Head of caudate nucleus (tissue), 42 donors: ENCODE results near the gene ANKRD27.
"Not testable (repeated sequence)": the region's sequence is repeated elsewhere in the genome, so short reads cannot be mapped to it uniquely, and the experiment has no call there.

Source experiments
- DNase-seq, 42 donors: peaks; one replicate each; pipeline versions ENCODE4 v3.0.0 to v3.0.0-alpha.2; 2020 to 2021; ENCODE audit warnings: mixed read lengths in 7 of 42
- intact Hi-C: fragments of 100-400 bp; cut with DNase I; formaldehyde crosslinking; loops from one replicate; pipeline ENCODE4 v1.15.0; 2022

Gene ANKRD27

DNA sequence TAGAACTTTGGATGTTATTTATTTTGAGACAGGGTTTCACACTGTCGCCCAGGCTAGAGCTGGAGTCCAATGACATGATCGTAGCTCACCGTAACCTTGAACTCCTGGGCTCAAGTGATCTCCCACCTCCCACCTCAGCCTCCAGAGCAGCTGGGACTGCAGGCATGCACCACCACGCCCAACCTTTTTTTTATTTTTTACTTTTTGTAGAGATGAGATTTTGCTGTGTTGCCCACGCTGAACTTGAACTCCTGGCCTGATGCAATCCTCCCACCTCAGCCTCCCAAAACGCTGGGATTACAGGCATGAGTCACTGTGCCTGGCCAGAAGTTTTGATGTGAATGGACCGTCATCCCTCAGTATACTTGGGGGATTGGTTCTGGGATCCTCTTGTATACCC, 13.7 kb downstream of the ANKRD27 start:
- peak in 27 of 42 donors; percentile 3 to 74 (median 37) for DNase-seq
- intact Hi-C loops = no loop called here

- DNase-seq = no peak
- intact Hi-C loops = no loop called here
These were observed 16.5 kb downstream of the ANKRD27 start for GRCh38 chr19:32658527-32658926.

GRCh38 chr19:32658075-32658474, 16.9 kb downstream of the ANKRD27 start:
- intact Hi-C loops = no loop called here
- no peak for DNase-seq

DNA sequence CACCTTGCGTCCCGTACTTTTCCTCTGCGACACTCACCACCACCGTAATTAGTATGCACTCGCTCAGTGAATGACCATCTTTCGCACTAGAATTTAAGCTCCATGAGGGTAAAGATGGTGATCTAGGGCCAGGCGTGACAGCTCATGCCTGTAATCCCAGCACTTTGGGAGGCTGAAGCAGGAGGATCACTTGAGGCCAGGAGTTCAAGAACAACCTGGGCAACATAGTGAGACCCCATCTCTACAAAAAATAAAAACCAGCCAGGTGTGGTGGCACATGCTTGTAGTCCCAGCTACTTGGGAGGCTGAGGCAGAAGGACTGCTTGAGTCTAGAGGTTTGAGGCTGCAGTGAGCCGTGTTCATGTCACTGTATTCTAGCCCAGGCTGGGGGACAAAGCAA, 18.6 kb downstream of the ANKRD27 start:
- intact Hi-C loops = not testable (repeated sequence)

DNA sequence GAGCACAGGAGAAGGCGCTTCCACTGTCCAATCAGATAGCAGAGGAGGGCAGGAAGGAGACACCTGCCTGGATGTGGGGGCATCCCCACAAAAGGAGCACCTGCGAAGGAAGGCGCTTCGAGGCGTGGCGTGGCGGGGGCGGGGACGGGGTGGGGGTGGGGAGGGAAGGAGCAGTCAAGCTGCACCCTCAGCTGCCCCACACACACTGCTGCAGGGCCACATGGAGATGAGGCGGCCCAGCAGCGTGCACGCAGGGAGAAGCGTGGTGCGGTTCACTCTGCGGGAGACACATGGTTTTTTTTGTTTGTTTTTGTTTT, 21.4 kb downstream of the ANKRD27 start:
- intact Hi-C loops = no loop called here
- no peak for DNase-seq

More for the DNA sequence above, 18.6 kb downstream of the ANKRD27 start:
- DNase-seq = not testable (repeated sequence)

DNA sequence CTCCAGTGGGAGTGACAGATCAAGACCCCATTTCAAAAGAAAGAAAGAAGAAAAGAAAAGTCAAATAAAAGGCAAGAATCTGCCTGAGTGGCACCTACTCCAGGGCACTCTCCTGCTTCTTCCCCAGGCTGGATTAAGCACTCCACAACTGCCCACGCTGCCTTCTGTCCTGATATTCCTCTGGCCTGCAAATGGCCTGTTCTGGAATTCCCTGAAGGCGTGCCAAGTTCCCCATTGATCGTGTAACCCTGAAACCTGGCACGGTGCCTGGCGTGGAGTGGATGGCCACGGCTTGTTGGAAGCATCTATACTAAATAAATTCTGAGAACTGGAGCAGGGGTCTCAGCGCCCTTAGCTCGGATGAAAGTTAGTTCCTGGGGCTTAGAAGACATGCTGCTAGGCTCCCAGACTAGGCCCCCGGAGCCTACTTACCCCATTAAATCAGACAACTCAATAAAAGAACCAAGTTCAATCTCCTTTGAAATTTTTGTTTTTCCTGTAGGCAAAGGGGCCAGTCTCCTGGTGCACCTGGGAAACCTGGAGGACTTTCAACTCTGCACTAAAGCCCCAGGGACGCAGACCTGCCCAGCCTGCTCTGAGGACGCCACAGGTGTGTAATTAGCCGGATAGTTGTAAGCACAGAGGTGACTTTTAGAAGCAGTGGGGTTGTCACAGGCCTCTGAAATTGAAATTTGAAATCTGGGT, 21.9 kb downstream of the ANKRD27 start:
- intact Hi-C loops = no loop called here
- DNase-seq = peak in 37 of 42 donors; percentile 21 to 77 (median 54)

DNA sequence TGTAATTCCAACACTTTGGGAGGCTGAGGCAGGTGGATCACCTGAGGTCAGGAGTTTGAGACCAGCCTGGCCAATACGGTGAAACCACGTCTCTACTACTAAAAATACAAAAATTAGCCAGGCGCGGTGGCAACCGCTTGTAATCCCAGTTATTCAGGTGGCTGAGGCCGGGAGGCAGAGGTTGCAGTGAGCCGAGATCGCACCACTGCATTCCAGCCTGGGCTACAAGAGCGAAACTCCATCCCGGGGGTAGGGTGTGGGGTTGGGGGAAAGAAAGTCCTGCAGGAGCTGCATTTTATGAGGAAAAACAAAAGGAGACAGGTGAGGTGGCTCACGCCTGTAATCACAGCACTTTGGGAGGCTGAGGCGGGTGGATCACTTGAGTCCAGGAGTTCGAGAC, 22.6 kb downstream of the ANKRD27 start:
- intact Hi-C loops, DNase-seq: not testable (repeated sequence)

DNA sequence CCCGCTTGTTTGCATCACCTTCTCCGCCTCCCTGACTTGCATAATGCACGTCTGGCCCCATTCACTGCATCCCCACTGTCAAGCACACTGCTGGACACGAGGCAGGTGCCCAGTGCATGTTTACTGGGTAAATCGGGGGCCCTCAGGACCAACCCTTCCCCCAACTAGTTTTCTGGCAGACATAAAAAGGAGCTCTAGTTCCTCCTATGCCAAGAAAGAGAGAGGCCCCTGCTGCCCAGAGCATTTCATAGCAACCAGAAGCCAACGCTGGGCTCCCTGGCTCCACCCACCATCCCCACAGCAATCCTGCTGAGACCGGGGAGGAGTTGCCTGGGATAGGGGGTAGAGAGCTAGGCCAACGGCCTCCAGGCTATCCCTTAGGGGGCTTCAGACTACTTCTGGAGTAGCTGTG, 23.2 kb downstream of the ANKRD27 start:
- intact Hi-C loops = no loop called here
- peak in 26 of 42 donors; percentile 13 to 76 (median 47) for DNase-seq

GRCh38 chr19:32650671-32651070, 24.3 kb downstream of the ANKRD27 start:
- intact Hi-C loops = no loop called here

GRCh38 chr19:32649751-32650150, 25.2 kb downstream of the ANKRD27 start:
- DNase-seq = peak in 1 of 42 donors; percentile 18
- intact Hi-C loops = no loop called here

More at GRCh38 chr19:32650671-32651070, 24.3 kb downstream of the ANKRD27 start:
- DNase-seq = no peak

DNA sequence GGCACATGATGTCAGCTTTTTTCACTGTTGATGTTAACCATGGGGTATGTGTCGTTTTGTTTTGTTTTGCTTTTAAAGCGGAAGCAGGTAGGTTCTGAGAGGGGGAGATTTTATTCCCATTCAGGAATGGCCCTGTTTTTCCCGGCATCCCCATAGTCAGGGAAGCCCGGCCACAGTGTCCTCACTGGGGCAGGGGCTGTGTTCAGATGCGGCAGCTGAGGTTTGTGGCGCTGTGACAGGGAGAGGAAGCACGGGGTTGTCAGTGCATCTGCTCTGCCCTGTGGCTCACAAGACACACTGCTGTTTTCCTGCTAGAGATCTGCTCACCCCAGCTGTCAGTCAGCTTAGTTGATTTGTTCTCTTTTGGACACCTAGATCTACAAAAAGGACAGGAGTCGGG, 27.6 kb downstream of the ANKRD27 start:
- no peak for DNase-seq
- intact Hi-C loops = no loop called here

DNA sequence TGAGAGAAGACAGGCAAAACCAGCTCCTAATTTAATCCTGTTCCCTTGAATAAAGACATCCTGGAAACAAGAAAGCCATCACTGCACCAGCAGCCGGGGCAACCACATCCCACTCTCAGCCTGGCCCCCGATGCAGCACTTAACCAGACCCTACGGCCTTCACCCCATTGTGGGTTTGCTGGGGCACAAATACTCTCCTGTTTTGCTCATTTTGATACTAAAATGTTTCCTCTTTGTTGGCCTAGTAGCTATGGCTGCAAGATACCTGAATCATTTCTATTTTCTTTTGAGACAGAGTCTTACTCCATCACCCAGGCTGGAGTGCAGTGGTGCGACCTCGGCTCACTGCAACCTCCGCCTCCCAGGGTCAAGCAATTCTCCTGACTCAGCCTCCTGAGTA, 28.4 kb downstream of the ANKRD27 start:
- intact Hi-C loops = no loop called here
- no peak for DNase-seq

- DNase-seq = no peak
- intact Hi-C loops = no loop called here
These were observed 32.2 kb downstream of the ANKRD27 start for GRCh38 chr19:32642771-32643170.

- no peak for DNase-seq
- intact Hi-C loops = no loop called here
These were observed 36.4 kb downstream of the ANKRD27 start for GRCh38 chr19:32638625-32639024.

DNA sequence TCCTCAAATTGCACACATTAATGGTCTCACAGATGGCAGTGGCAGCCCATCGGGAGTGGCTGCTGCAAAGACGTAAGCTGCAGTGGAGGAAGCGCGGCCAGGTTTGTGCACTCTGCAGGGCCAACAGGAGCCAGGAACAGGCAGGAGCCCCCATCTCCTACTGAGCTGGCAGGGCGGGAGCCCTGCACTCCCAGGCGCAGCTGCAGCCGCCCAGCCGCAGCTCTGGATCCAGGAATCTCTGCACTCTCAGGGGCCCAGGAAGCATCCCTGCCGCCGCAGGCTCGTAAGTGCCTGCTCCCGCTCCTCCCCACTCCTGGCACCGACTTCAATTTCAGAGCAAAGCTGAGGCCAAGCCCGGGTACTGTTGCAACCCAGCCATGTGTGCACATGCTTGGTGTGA, 37.5 kb downstream of the ANKRD27 start:
- intact Hi-C loops = no loop called here
- DNase-seq = no peak

- intact Hi-C loops = no loop called here
- peak; percentile 12 to 85 (median 52) for DNase-seq
These were observed 43.6 kb downstream of the ANKRD27 start for GRCh38 chr19:32631381-32631780.

DNA sequence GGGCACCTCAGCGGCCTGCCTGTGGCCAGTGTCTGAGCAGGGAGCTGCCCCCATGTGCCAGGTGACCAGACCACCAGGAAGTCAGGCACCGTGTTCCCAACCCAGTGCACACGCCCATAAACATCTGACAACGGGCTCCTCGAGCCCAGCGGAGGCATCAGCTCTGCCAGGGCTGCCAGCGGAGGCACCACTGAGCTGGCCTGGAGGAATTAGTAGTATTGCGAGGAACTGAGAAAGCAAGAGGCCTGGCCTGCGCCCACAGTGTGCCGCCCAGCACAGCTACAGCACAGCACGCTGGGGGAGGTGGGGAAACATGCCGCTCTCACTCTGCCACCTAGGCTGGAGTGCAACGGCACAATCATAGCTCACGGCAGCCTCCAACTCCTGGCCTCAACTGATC, 44.6 kb downstream of the ANKRD27 start:
- intact Hi-C loops = no loop called here

DNA sequence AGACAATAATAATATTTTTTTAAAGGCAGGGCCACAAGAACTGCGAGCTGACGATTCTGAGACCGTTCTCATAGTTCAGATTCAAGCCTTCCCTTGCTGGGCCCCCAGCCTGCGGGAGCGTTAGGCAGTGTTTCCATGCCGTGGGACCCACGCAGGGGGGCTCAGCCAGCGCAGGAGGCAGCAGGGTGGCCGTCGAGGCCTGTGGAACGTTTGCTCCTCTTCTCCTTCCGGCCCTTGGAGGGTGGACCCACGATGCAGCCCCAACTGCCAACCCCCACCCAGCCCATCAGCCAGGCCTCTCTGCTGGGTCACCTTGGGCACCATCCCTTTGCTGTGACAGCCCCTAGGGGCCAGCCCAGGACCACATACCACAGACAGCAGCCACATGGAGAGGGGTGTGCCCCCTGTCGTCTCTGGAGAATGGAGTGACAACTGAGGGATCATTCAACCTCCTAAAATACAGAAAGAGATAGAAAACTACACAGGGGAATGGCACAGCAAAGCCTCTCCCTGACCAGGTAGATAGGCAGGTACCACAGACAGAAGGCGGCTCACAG, 47.2 kb downstream of the ANKRD27 start:
- intact Hi-C loops = no loop called here
- DNase-seq = no peak

More for the DNA sequence above, 44.6 kb downstream of the ANKRD27 start:
- no peak for DNase-seq

GRCh38 chr19:32626969-32627368, 48.0 kb downstream of the ANKRD27 start:
- intact Hi-C loops = no loop called here
- no peak for DNase-seq

- DNase-seq = no peak
- intact Hi-C loops = no loop called here
These were observed 50.6 kb downstream of the ANKRD27 start for GRCh38 chr19:32624410-32624809.

DNA sequence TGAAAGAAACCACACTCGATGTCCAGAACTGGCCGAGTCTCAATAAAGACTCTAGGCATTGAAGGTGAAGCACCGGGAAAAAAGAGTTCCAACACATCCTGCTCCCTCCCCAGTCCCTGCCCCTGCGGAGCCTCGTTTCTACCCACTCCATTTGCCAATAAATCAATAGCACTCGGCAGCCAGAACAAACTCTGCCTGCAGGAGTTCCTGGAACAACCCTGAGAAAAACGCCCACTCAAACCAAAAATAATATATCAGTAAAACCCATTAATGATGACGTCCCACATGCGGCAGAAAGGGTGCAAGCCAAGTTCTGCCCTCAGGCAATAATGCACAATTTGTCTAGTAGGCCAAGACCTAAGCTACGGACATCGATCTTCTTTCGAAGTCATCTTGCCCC, 53.0 kb downstream of the ANKRD27 start:
- peak in 21 of 42 donors; percentile 4 to 62 (median 22) for DNase-seq
- intact Hi-C loops = no loop called here
